GF-D8 (cell line): ENCODE measurements around the gene S100A16.
A peak's percentile ranks its signal among the peaks of the same experiment; 100 is the strongest.
"Not testable (repeated sequence)": the region's sequence is repeated elsewhere in the genome, so short reads cannot be mapped to it uniquely, and the experiment has no call there.

Experiments used
- DNase-seq: peaks from one replicate; lab custom pipeline; 2025; lab: John Stamatoyannopoulos, UW

Gene S100A16, protein sequence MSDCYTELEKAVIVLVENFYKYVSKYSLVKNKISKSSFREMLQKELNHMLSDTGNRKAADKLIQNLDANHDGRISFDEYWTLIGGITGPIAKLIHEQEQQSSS

GRCh38 chr1:153612755-153613331, at the start of gene S100A16:
TSS of gene S100A16 (minus strand) at chr1:153613137. CDS start at chr1:153608151, 4,986 bp downstream.
- no peak for DNase-seq

DNA sequence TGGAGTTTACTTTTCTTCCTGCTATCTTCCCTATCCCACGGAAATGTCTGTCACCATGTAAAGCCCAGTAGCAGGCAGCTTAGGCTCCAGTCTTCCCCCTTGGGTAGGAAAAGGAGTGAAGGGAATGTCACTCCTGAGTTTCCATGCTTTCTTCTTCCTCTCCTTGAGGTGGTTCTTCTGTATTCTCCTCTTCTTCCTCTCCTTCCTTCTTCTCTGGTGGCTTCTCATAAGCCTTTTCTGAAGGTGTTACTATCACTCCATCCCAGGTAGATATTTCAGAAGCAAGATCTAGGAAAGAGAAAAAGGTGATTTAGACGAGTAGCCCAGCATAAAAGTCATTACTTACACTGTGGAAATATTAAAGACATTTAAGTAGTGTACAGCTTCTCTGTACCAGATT, 49.3 kb upstream of the S100A16 start:
- DNase-seq = no peak

DNA sequence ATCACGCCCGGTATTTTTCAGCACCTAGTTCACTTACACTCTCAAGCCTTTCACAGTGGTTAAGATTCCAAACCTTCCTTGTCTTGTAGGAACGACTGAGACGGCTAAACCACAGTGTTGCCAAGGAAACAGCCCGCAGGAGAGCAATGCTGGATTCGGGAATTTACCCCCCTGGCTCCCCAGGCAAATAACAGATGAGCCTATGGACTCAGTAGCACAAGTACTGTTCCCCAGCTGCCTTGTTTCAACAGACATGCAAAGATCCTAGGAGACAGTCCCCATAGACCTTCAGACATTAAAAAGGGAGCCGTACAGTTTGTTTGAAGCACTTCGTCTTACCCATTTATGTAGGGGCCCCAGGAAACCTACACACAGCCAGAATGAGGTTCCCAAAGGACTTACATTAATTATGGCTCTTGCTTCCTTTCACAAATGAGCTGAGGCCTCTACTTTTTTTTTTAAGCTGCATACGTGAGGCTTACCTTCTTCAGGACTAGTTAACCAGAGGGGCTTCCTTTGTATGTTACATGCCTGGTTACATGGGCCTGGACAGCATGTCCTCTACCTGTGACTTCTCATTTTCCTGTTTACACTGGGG, 48.3 kb upstream of the S100A16 start:
- no peak for DNase-seq

DNA sequence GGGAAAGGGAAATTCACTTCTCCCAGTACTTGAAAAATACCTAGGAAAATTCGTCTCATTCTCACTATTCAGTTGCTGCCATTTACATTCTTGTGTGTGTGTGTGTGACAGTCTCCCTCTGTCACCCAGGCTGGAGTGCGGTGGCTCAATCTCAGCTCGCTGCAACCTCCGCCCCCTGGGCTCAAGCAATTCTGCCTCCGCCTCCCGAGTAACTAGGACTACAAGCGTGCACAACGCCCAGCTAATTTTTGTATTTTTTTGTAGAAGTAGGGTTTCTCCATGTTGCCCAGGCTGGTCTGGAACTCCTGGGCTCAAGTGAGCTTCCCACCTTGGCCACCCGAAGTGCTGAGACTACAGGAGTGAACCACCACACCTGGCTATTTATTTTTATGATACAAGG, 46.7 kb upstream of the S100A16 start:
- DNase-seq = no peak

GRCh38 chr1:153659175-153659534, 46.2 kb upstream of the S100A16 start:
- DNase-seq = no peak

- peak; percentile 62 for DNase-seq
These were observed 45.6 kb upstream of the S100A16 start, which contains the start of gene SNAPIN for GRCh38 chr1:153658400-153659174. TSS of gene SNAPIN (plus strand) at chr1:153658703. CDS start at chr1:153658744, 41 bp downstream.

GRCh38 chr1:153655333-153655732, 42.4 kb upstream of the S100A16 start:
- DNase-seq = no peak

DNA sequence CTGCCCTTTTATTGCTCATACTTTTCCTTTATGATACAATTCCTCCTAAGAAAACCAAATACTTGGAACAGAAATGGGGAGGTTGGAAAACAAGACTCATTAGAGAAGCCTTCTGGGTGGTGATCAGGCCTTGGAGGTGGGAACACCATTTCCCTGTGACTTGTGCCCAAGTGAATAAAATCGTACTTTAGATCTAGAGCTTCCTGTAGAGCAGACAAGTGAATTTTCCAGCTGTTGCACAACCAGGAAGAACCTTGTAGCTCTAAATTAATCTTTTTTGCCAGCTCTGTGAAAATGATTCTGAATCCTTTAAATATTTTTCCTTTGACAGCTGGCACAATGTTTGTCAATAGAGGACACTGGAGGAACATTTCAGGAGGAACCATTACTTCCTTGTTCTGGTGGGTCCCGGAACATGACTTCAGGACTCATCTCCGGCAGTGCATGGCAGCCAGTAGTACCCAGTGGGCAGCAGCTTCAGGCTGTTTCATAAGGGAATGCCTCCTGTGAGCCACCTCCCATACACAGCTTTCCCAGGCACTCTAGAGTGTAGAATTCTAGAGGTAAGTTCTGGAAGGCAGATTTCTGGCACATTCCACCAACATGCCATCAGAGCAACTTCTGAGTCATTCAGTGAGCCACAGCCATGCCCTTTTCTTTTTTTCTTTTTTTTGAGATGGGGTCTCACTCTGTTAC, 40.0 kb upstream of the S100A16 start:
- no peak for DNase-seq

DNA sequence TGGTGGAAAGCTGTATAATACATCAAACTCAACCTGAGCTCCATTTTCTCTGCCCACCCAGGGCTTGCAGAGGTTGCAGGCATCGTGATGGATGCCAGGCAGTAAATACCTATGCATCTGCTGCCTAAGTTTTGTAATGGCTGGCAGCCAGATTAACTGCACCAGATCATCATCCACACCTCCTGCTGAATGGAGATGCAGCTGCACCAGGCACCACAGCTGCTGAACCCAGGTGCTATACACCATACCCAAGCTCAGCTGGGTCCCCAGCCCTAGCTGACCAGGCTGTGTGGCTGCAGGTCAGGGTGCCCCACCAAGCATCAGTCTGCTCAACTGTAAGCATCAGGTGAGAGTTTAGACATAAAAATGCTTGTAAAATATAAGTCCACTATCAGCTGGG, 38.8 kb upstream of the S100A16 start:
- no peak for DNase-seq

DNA sequence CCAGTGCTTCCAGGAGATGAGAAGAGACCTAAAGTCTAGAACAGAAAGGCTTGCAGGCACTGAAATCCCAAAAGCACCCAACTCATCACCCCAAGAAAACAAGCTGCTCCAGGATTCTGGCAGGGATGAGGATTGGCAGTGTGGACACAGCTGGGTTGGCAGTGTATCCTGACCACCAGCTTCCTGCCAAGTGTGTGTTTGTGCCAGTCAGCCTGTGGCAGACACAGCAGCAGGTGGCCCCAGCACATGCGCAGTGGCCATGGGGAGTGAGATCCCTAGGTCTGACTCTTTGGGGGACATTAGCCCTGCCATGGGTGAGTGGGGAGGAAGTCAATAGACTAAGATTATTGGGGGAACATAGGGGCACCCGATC, 36.9 kb upstream of the S100A16 start:
- no peak for DNase-seq

DNA sequence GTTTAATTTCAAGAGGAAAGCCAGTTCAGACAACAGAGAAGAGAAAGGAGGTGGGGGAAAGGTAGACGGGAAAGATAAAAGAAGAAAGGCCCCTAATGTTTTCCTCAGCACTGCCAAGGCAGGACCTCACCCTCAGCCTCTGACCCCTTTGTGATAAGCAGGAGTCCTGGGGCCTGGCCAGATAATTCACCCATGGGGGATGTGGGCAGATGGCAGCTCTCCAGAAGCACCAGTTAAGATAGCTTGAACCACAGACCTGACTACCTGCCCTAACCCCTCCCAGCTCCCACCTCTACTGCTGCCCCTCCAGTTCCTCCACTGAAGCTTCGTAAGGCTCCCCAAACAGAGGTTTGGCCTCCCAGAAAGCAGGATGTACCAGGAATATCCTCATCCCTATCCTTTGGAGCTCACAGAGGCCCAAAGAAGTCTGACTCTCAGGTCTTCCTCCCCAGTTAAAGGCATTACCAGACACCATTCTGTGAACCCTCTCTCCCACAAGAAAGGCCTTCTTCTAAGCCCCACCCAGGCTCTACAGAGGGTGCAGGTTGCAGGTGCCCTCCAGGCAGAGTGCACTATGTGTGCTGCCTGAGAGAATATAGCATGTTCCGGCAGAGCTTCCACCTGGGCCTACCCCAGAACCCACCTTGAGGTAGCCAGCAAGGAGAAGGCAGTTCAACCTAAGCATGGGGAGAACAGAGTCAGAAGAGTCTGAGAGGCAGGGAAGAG, 36.4 kb upstream of the S100A16 start:
- DNase-seq = no peak

DNA sequence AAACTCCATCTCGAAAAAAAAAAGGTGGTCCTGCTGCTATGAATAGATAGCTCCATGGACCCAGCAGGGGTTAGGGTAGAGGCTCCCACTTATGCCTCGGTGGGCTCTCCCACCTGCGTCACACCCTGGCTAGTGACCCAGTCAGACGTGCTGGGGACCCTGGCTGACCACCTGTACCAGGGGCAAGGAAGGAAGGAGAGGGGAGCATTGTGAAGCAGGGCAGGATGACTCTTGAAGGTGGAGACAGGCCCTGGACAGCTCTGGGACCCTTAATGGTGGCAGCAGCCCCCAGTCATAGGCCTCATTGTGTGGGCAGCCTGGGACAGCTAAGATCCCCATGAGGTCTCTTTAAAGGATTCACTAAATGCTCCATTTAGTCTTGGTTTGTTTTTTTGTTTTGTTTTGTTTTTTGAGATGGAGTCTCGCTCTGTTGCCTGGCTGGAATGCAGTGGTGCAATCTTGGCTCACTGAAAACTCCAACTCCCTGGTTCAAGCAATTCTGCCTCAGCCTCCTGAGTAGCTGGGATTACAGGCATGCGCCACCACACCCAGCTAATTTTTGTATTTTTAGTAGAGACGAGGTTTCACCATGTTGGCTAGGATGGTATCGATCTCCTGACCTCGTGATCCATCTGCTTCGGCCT, 35.2 kb upstream of the S100A16 start:
- no peak for DNase-seq

- no peak for DNase-seq
These were observed 34.4 kb upstream of the S100A16 start for GRCh38 chr1:153647346-153647714.

DNA sequence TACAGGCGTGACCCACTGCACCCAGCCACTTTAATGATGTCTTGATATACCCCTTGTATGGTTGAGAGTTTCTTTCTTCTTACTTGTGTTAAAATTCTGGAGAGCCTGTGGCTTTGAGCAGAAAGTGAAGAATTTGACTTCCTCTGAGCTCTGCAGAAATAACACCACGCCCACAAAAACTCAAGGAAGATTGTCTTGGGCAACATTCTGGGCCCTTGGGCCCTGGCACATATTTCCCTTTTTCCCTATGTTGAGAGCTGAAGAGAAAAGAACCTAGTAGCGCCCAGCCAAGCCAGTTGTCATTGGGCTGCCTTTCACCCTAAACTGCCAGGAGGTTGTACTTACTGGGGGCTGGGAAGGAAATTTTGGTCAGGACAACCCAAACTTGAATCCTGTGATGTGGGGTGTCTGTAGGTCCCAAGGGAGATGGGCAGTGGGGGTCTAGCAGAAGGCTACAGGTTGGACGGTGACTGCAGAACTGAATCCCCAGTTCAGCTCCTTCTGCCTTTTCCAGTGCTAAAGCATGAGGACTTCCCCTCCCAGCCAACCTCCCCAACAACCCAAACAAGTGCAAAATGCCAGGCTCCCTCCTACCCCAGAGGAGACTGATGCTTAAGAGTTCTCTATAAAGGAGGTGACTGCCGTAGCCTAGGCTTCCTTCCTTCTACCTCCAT, 33.9 kb upstream of the S100A16 start:
- DNase-seq = no peak

DNA sequence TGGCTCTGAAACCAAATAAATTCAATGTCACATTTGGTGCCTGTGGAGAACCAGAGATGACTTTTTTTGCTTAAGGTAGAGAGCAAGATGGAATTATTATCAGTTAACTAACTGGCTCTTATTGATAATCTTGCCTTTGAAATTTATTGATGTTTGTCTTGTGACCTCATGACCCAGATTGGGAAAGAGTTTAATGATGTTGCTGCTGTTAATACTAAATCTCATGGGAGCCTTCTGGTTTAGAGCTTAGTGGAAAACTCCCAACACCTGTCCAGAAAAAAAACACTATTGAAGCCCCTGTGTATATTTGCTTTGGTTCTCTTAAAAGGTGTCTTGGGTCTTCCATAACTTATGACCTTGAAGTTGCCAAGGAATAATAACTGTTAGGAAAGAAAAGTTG, 30.9 kb upstream of the S100A16 start:
- DNase-seq = no peak

DNA sequence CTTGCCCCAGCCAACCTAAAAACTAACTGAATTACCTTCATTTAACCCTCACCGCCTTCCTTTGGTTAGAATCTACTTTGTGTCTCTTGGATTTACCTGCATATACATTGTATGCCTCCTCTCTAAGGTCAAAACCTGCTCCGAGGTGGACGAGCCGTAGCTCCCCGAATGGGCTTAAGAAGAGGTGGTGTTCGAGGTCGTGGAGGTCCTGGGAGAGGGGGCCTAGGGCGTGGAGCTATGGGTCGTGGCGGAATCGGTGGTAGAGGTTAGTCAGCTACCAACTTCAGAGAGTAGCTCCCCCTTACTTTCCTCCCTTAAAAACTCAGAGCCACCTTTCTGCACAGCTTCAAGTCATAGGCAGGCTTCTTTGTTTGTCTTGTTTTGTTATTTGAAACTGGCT, 30.2 kb upstream of the S100A16 start:
- no peak for DNase-seq

GRCh38 chr1:153642161-153642560, 29.2 kb upstream of the S100A16 start:
- no peak for DNase-seq

DNA sequence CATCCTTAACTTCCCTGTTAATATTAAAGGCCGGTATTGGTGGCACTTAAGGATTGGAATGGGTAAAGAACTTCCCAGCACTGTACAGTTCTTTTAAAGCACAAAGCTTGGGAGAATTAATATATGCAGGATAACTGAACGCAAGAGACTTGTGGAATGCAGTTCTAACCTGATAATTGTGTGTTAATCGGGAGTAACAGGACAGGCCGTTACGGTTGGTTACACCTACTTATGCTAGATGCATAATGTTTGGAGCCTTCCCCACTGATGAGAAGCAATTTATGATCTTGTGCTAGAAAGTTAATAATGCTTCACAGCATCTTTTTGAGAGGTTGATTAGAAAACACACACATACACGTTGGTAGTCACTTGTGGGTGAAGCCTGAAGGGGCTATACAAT, 27.9 kb upstream of the S100A16 start:
- DNase-seq = no peak

- DNase-seq = not testable (repeated sequence)
These were observed 27.3 kb upstream of the S100A16 start for GRCh38 chr1:153640213-153640612.

- no peak for DNase-seq
These were observed 26.3 kb upstream of the S100A16 start for GRCh38 chr1:153639280-153639679.

DNA sequence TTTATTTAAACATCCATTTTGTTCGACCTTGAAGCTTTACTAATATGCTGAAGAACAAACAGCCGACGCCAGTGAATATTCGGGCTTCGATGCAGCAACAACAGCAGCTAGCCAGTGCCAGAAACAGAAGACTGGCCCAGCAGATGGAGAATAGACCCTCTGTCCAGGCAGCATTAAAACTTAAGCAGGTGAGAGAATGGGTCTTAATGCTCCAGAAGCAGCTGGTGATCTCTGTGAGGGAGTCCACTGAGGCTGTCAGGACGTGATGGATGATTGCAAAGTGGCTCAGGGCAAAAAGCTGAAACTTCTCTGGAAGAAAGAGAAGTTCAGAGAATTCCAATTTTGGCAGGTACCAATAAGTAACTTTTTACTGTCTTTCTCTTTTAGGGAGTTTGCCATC, 25.3 kb upstream of the S100A16 start:
- no peak for DNase-seq
